Measurements from ENCODE around the gene KATNAL1.

GRCh38 chr13:30340331-30341250 lies 33.2 kb upstream of the KATNAL1 start:
- TF ChIP-seq CTCF (IDR thresholded peaks at IDR 0.05) (no peak), POLR2AphosphoS5 (IDR thresholded peaks at IDR 0.05) (peak; percentile 41 to 71 (median 43))

Data from transverse colon (tissue), 4 donors.